ENCODE data around the gene RPL18. TPM values are rescaled to one million over a fixed set of nuclear protein-coding genes. Genes with fewer than 3 reads are reported as not detected.

The RPL18 gene
- total and polyA plus RNA-seq, 9 of the 15 experiments (the other 6 are each of a cell fraction or from before 2014, with no cell fraction given), result 312 to 2,635 (median 1,653) TPM

- TF ChIP-seq ZBTB2 (IDR thresholded peaks at IDR 0.05) (no peak), POLR3G (IDR thresholded peaks at IDR 0.05; ENCODE audit: extremely low read depth, insufficient read length, insufficient replicate concordance) (no peak), BCLAF1 (IDR thresholded peaks at IDR 0.05; ENCODE audit: borderline replicate concordance in 1 of 2, control insufficient read depth in 1 of 2, low read depth in 2 of 2, low read length in 1 of 2) (no peak), ZBTB33 (CRISPR knock-in tag; IDR thresholded peaks at IDR 0.05) (peak; percentile 95), BMI1 (IDR thresholded peaks at IDR 0.05; ENCODE audit: low read length) (no peak), POLR2A (conservative IDR thresholded peaks at IDR 0.05) (peak; percentile 30; the same call in 1 of the 2 replicates), ZNF318 (IDR thresholded peaks at IDR 0.05; ENCODE audit: borderline replicate concordance in 1 of 2, low read depth in 1 of 2) (no peak), L3MBTL2 (IDR thresholded peaks at IDR 0.05) (no peak), POLR2G (IDR thresholded peaks at IDR 0.05; ENCODE audit: low read depth, low read length) (peak; percentile 64), EGR1 (conservative IDR thresholded peaks at IDR 0.05) (no peak)
These were observed 10.8 kb upstream of the RPL18 start (continued) for GRCh38 chr19:48629599-48630295.

All from K562 (cell line).